ENCODE data around the gene FCN3. TPM values are rescaled to one million over a fixed set of nuclear protein-coding genes. Genes with fewer than 3 reads are reported as not detected.
A peak's percentile ranks its signal among the peaks of the same experiment; 100 is the strongest.

The FCN3 gene
- total and polyA plus RNA-seq, 10 of the 15 experiments (the other 5 are each of a cell fraction or from before 2014, with no cell fraction given) = 0.28 TPM; not detected in 9

GRCh38 chr1:27405074-27405473, 30.4 kb upstream of the FCN3 start:
- Histone ChIP-seq H3K4me3 (no peak overlapping the region), H3K36me3 (ENCODE audit: control insufficient read depth in 2 of 2, insufficient read depth in 2 of 2, low read length in 1 of 2) (peaks cover 12 to 20% of the 10 kb centered on the region in 2 experiments), H3K4me2 (ENCODE audit: control insufficient read depth, insufficient read depth) (no peak overlapping the region), H3K27ac (ENCODE audit: control insufficient read depth, insufficient read depth) (no peak overlapping the region), H3K9me3 (replicated peaks; ENCODE audit: control insufficient read depth, insufficient read depth, low read length) (no peaks in the 10 kb centered on the region), H3K79me2 (ENCODE audit: control insufficient read depth, insufficient read depth, low read length) (no peaks in the 10 kb centered on the region), H3K4me1 (ENCODE audit: control insufficient read depth, insufficient read depth, low read length) (peaks cover 16% of the 10 kb centered on the region), H3K27me3 (replicated peaks in 1 of 2; ENCODE audit: control insufficient read depth in 2 of 2, insufficient read depth in 2 of 2, low read length in 1 of 2) (no peaks in the 10 kb centered on the region), H3K9ac (ENCODE audit: control insufficient read depth, insufficient read depth, low read length) (no peak overlapping the region), H4K20me1 (ENCODE audit: control insufficient read depth, insufficient read depth) (no peaks in the 10 kb centered on the region), H2AFZ (ENCODE audit: control insufficient read depth, low read depth, low read length) (no peak overlapping the region)
- ChIA-PET POLR2A (interaction anchor here (1.3 kb wide), 1 partner anchor 11 kb away, joined by 3 read pairs; no protein-coding TSS in a partner anchor), SMC1A (ENCODE audit: uncharacterized antibody, unreplicated experiment) (interaction anchor here (1.2 kb wide), 1 partner anchor 13 kb away, joined by 5 read pairs; no protein-coding TSS in a partner anchor), CTCF (interaction anchor here (0.7 to 13.5 kb wide), 3 partner anchors 10 to 201 kb away, joined by 3 to 133 read pairs (median 4); partner anchors contain the start of gene AHDC1), RAD21 (ENCODE audit: unreplicated experiment) (interaction anchor here (1.4 kb wide), 1 partner anchor 60 kb away, joined by 3 read pairs; no protein-coding TSS in a partner anchor)
- intact Hi-C loops (cut with micrococcal nuclease; ENCODE audit: unreplicated experiment) = no loop called here
- TF ChIP-seq SRF (IDR thresholded peaks at IDR 0.05; ENCODE audit: low read depth in 2 of 2, low read length in 2 of 2) (no peak), POLR2AphosphoS5 (IDR thresholded peaks at IDR 0.05; ENCODE audit: low read length) (no peak)
- BruUV-seq (replicated peaks) = no TSS peak
- 94% methylated on average over 13 of the region's 13 CpGs for WGBS (ENCODE audit: insufficient coverage, insufficient replicate concordance, low lambda C conversion rate, missing lambda C conversion rate)
- DNase-seq (ENCODE audit: low read depth, low spot score) (no peak), FAIRE-seq (no peak), ATAC-seq (no peak)
- in situ Hi-C loops (cut with MboI) = no loop called here

GRCh38 chr1:27403931-27404330, 29.3 kb upstream of the FCN3 start:
- H3K9me3 ChIP-seq (replicated peaks; ENCODE audit: control insufficient read depth, insufficient read depth, low read length) = no peaks in the 10 kb centered on the region
- peak overlapping the region; percentile 64 for H3K27ac ChIP-seq (ENCODE audit: control insufficient read depth, insufficient read depth)
- H4K20me1 ChIP-seq (ENCODE audit: control insufficient read depth, insufficient read depth) = no peaks in the 10 kb centered on the region
- intact Hi-C loops (cut with micrococcal nuclease; ENCODE audit: unreplicated experiment) (no loop called here), in situ Hi-C loops (cut with MboI) (no loop called here)
- H2AFZ ChIP-seq (ENCODE audit: control insufficient read depth, low read depth, low read length) = no peak overlapping the region
- H3K4me2 ChIP-seq (ENCODE audit: control insufficient read depth, insufficient read depth) = peak overlapping the region; percentile 30; the same call in 1 of the 2 replicates
- SMC1A ChIA-PET (ENCODE audit: uncharacterized antibody, unreplicated experiment) = interaction anchor here (0.7 to 2.2 kb wide), 3 partner anchors 88 to 203 kb away, joined by 3 to 8 read pairs (median 3); no protein-coding TSS in a partner anchor
- peaks cover 16% of the 10 kb centered on the region for H3K4me1 ChIP-seq (ENCODE audit: control insufficient read depth, insufficient read depth, low read length)
- DNase-seq (ENCODE audit: low read depth, low spot score) (no peak), ATAC-seq (no peak), FAIRE-seq (no peak)
- TF ChIP-seq PBX3 (IDR thresholded peaks at IDR 0.05; ENCODE audit: insufficient replicate concordance, low read depth, low read length) (no peak), BACH1 (IDR thresholded peaks at IDR 0.05; ENCODE audit: borderline replicate concordance) (0 out of 2 replicates have a peak, but pooled peaks have one; percentile 1)
- no peak overlapping the region for H3K9ac ChIP-seq (ENCODE audit: control insufficient read depth, insufficient read depth, low read length)
- no peaks in the 10 kb centered on the region for H3K27me3 ChIP-seq (replicated peaks in 1 of 2; ENCODE audit: control insufficient read depth in 2 of 2, insufficient read depth in 2 of 2, low read length in 1 of 2)
- BruUV-seq (replicated peaks) = no TSS peak
- RAD21 ChIA-PET (ENCODE audit: unreplicated experiment) = interaction anchor here (1.2 to 3.6 kb wide), 3 partner anchors 85 to 202 kb away, joined by 3 to 34 read pairs (median 5); partner anchors contain the start of gene AHDC1
- POLR2A ChIA-PET = interaction anchor here (0.6 to 1.3 kb wide), 2 partner anchors 12 to 38 kb away, joined by 3 read pairs; no protein-coding TSS in a partner anchor
- no peaks in the 10 kb centered on the region for H3K79me2 ChIP-seq (ENCODE audit: control insufficient read depth, insufficient read depth, low read length)
- CTCF ChIA-PET = interaction anchor here (1.0 to 13.5 kb wide), 13 partner anchors 10 to 203 kb away, joined by 3 to 265 read pairs (median 6); partner anchors contain the start of genes AHDC1, MAP3K6 and WASF2
- H3K4me3 ChIP-seq = no peak overlapping the region
- H3K36me3 ChIP-seq (ENCODE audit: control insufficient read depth in 2 of 2, insufficient read depth in 2 of 2, low read length in 1 of 2) = peaks cover 12 to 18% of the 10 kb centered on the region in 2 experiments

Data from GM12878 (cell line).